Breast epithelium (tissue), 4 donors: ENCODE measurements around the gene CTIF. TPM values are rescaled to one million over a fixed set of nuclear protein-coding genes. Genes with fewer than 3 reads are reported as not detected.

Experiments used
- DNase-seq, 2 donors: peaks; one replicate each; pipeline ENCODE4 v3.0.0-alpha.2; 2019; ENCODE audit warnings: low spot score in 2 of 2
- H3K27ac ChIP-seq, 2 donors: fragments of 200-600 bp; sonication (generic) in 1 of 2; one replicate each; pipeline ENCODE4 v1.5.1; 2016 to 2019; ENCODE audit warnings: mild to moderate bottlenecking in 1 of 2
- H3K27me3 ChIP-seq, 2 donors: fragments of 200-600 bp; sonication (generic) in 1 of 2; one replicate each; pipeline versions ENCODE4 v1.5.1 to v1.6.0; 2017 to 2019; ENCODE audit warnings: control low read depth in 1 of 2, mild to moderate bottlenecking in 1 of 2
- H3K36me3 ChIP-seq: fragments of 200-600 bp; one replicate; pipeline ENCODE4 v1.5.1; 2019
- H3K4me1 ChIP-seq, 2 donors: fragments of 200-600 bp; sonication (generic); one replicate each; pipeline ENCODE4 v1.5.1; 2016 to 2019; ENCODE audit warnings: control low read depth in 1 of 2
- H3K4me3 ChIP-seq, 3 donors: fragments of 200-600 bp; sonication (generic); 1 replicate in 2 of 3; 2 replicates in 1 of 3; pipeline ENCODE4 v1.5.1; 2016 to 2019; ENCODE audit warnings: mild to moderate bottlenecking in 3 of 3, moderate library complexity in 2 of 3
- H3K9me3 ChIP-seq, 2 donors: fragments of 200-600 bp; sonication (generic) in 1 of 2; one replicate each; pipeline ENCODE4 v1.5.1; 2016 to 2019; ENCODE audit warnings: control low read depth in 1 of 2
- CTCF ChIP-seq, 3 donors: fragments of 450-650 bp; IDR thresholded peaks; one replicate each; pipeline ENCODE4 v1.5.1; 2016 to 2017; ENCODE audit warnings: antibody characterized with exemption in 3 of 3, mild to moderate bottlenecking in 3 of 3, moderate library complexity in 3 of 3
- POLR2A ChIP-seq: fragments of 450-650 bp; IDR thresholded peaks from one replicate; pipeline ENCODE4 v1.6.1; 2016; ENCODE audit warnings: antibody characterized with exemption, mild to moderate bottlenecking, moderate library complexity
- POLR2AphosphoS5 ChIP-seq, 3 donors: sonication (generic); formaldehyde crosslinking; IDR thresholded peaks; one replicate each; pipeline ENCODE4 v1.6.1; 2017; ENCODE audit warnings: antibody characterized with exemption in 3 of 3
- intact Hi-C: fragments of 100-400 bp; cut with DNase I; formaldehyde crosslinking; loops from one replicate; pipeline ENCODE4 v1.15.1; 2023; ENCODE audit warnings: low total_unique reads
- total RNA-seq, 3 donors: library from RNA; depleted of rRNA; stranded (reverse); fragments of >200 nt; gene quantifications; one replicate each; pipeline ENCODE4 v1.1.0, GENCODE V29; 2016

Gene CTIF
- total RNA-seq, 3 donors from 2014 or later = 28.8 to 78.9 (median 32.6) TPM

GRCh38 chr18:48597110-48597509 lies 58.3 kb downstream of the CTIF start:
- no peak overlapping the region for H3K27ac ChIP-seq
- intact Hi-C loops = no loop called here
- DNase-seq = no peak
- H3K4me3 ChIP-seq = no peak overlapping the region
- no peaks in the 10 kb centered on the region for H3K27me3 ChIP-seq
- peaks cover 0 to 7% of the 10 kb centered on the region in 2 donors for H3K4me1 ChIP-seq
- H3K9me3 ChIP-seq = no peaks in the 10 kb centered on the region
- no peak for TF ChIP-seq POLR2AphosphoS5 (IDR thresholded peaks at IDR 0.05)
- H3K36me3 ChIP-seq = no peaks in the 10 kb centered on the region

GRCh38 chr18:48597671-48598070 lies 58.8 kb downstream of the CTIF start:
- Histone ChIP-seq H3K9me3 (no peaks in the 10 kb centered on the region), H3K27ac (no peak overlapping the region), H3K4me3 (no peak overlapping the region), H3K27me3 (no peaks in the 10 kb centered on the region), H3K4me1 (peaks cover 0 to 7% of the 10 kb centered on the region in 2 donors), H3K36me3 (no peaks in the 10 kb centered on the region)
- no peak for DNase-seq
- no peak for TF ChIP-seq POLR2AphosphoS5 (IDR thresholded peaks at IDR 0.05)
- TF ChIP-seq CTCF (IDR thresholded peaks at IDR 0.05) = no peak
- TF ChIP-seq POLR2A = no peak
- intact Hi-C loops = no loop called here

- Histone ChIP-seq H3K4me3 (no peak overlapping the region), H3K9me3 (no peaks in the 10 kb centered on the region), H3K27ac (no peak overlapping the region), H3K36me3 (no peaks in the 10 kb centered on the region), H3K4me1 (peaks cover 0 to 7% of the 10 kb centered on the region in 2 donors), H3K27me3 (no peaks in the 10 kb centered on the region)
- DNase-seq = no peak
- TF ChIP-seq POLR2AphosphoS5 (IDR thresholded peaks at IDR 0.05) = no peak
- intact Hi-C loops = no loop called here
Measured at GRCh38 chr18:48599391-48599790, 60.6 kb downstream of the CTIF start.

- Histone ChIP-seq H3K4me1 (no peaks in the 10 kb centered on the region), H3K9me3 (no peaks in the 10 kb centered on the region)
- intact Hi-C loops = no loop called here
Measured at GRCh38 chr18:48600046-48600445, 61.2 kb downstream of the CTIF start.

GRCh38 chr18:48600456-48601090 lies 61.7 kb downstream of the CTIF start:
- no peaks in the 10 kb centered on the region for H3K27me3 ChIP-seq
- TF ChIP-seq CTCF (IDR thresholded peaks at IDR 0.05) (no peak), POLR2AphosphoS5 (IDR thresholded peaks at IDR 0.05) (no peak), POLR2A (no peak)
- no peaks in the 10 kb centered on the region for H3K4me1 ChIP-seq
- no peak overlapping the region for H3K27ac ChIP-seq
- intact Hi-C loops = no loop called here
- DNase-seq = no peak
- H3K36me3 ChIP-seq = no peaks in the 10 kb centered on the region
- no peaks in the 10 kb centered on the region for H3K9me3 ChIP-seq
- no peak overlapping the region for H3K4me3 ChIP-seq

More at GRCh38 chr18:48600046-48600445, 61.2 kb downstream of the CTIF start:
- TF ChIP-seq CTCF (IDR thresholded peaks at IDR 0.05) (no peak), POLR2A (no peak), POLR2AphosphoS5 (IDR thresholded peaks at IDR 0.05) (no peak)
- DNase-seq = no peak
- H3K27ac ChIP-seq = no peak overlapping the region
- no peaks in the 10 kb centered on the region for H3K36me3 ChIP-seq
- no peak overlapping the region for H3K4me3 ChIP-seq
- H3K27me3 ChIP-seq = no peaks in the 10 kb centered on the region

- Histone ChIP-seq H3K9me3 (no peaks in the 10 kb centered on the region), H3K27me3 (no peaks in the 10 kb centered on the region), H3K4me1 (no peaks in the 10 kb centered on the region), H3K27ac (no peak overlapping the region), H3K36me3 (no peaks in the 10 kb centered on the region), H3K4me3 (no peak overlapping the region)
- DNase-seq = no peak
- TF ChIP-seq POLR2AphosphoS5 (IDR thresholded peaks at IDR 0.05) (no peak), POLR2A (no peak), CTCF (IDR thresholded peaks at IDR 0.05) (no peak)
- intact Hi-C loops = no loop called here
Measured at GRCh38 chr18:48601343-48601742, 62.5 kb downstream of the CTIF start.
